Hepatocyte (in vitro differentiated cells): ENCODE data around the gene ARG1.

ENCODE experiments used
- EZH2 ChIP-seq: fragments of 200-600 bp; sonication (generic); IDR thresholded peaks from 2 replicates; pipeline ENCODE4 v1.6.1; 2016; ENCODE audit warnings: antibody characterized with exemption, mild to moderate bottlenecking, borderline replicate concordance
- TF ChIP-seq, protein P1 (sequence below): fragments of 200-600 bp; sonication (generic); IDR thresholded peaks from 2 replicates; pipeline ENCODE4 v1.5.1; 2016; ENCODE audit warnings: antibody characterized with exemption, mild to moderate bottlenecking; ENCODE audit not compliant: poor library complexity

DNA sequence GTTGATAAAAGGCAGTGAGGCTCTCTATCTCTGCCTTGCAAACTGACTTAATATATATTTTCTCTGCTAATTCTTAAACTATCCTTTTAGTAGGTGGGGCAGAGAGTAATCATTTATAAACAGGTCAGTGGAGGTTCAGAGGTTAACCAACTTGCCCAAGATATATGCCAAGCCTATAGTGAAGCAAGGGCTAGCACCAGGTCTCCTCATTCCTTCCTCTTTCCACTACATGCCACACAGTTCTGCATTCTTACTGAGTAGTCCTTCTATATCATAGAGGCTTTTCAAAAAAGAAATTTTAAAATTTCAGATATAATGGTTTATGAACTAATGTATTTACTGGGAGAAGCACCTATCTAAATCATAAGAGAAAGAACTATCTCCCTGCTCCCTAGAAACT, 8.5 kb downstream of the ARG1 start:
- TF ChIP-seq, protein P1, sequence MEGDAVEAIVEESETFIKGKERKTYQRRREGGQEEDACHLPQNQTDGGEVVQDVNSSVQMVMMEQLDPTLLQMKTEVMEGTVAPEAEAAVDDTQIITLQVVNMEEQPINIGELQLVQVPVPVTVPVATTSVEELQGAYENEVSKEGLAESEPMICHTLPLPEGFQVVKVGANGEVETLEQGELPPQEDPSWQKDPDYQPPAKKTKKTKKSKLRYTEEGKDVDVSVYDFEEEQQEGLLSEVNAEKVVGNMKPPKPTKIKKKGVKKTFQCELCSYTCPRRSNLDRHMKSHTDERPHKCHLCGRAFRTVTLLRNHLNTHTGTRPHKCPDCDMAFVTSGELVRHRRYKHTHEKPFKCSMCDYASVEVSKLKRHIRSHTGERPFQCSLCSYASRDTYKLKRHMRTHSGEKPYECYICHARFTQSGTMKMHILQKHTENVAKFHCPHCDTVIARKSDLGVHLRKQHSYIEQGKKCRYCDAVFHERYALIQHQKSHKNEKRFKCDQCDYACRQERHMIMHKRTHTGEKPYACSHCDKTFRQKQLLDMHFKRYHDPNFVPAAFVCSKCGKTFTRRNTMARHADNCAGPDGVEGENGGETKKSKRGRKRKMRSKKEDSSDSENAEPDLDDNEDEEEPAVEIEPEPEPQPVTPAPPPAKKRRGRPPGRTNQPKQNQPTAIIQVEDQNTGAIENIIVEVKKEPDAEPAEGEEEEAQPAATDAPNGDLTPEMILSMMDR, result no peak
- no peak for TF ChIP-seq EZH2
